Adrenal gland (tissue), 12 donors: ENCODE results near the gene CRACR2B. TPM values are rescaled to one million over a fixed set of nuclear protein-coding genes. Genes with fewer than 3 reads are reported as not detected.

Experiments used
- DNase-seq, 7 donors: peaks; one replicate each; pipeline ENCODE4 v3.0.0-alpha.2; 2019 to 2020
- H3K27ac ChIP-seq, 5 donors: fragments of 200-600 bp; sonication (generic) in 4 of 5; 1 replicate in 3 of 5; 2 replicates in 2 of 5; pipeline versions ENCODE4 v1.5.1 to v1.8.0; 2016 to 2020; ENCODE audit warnings: mild to moderate bottlenecking in 1 of 5
- H3K27me3 ChIP-seq: fragments of 200-600 bp; 2 replicates; pipeline ENCODE4 v1.8.0; 2021
- H3K36me3 ChIP-seq, 2 donors: fragments of 200-600 bp; replicated peaks in 1 of 2; 1 replicate in 1 of 2; 2 replicates in 1 of 2; pipeline versions ENCODE4 v1.5.1 to v1.8.0; 2018 to 2022
- H3K4me1 ChIP-seq, 2 donors: fragments of 200-600 bp; replicated peaks in 1 of 2; 1 replicate in 1 of 2; 2 replicates in 1 of 2; pipeline versions ENCODE4 v1.5.1 to v1.8.0; 2018 to 2021
- H3K4me3 ChIP-seq, 4 donors: fragments of 200-600 bp; sonication (generic) in 3 of 4; one replicate each; pipeline ENCODE4 v1.5.1; 2016 to 2018
- H3K9me3 ChIP-seq, 3 donors: fragments of 200-600 bp; sonication (generic) in 1 of 3; replicated peaks in 1 of 3; 1 replicate in 2 of 3; 2 replicates in 1 of 3; pipeline versions ENCODE4 v1.5.1 to v1.8.0; 2016 to 2021
- POLR2A ChIP-seq, 2 donors: fragments of 450-650 bp; IDR thresholded peaks; one replicate each; pipeline ENCODE4 v1.6.1; 2017; ENCODE audit warnings: antibody characterized with exemption in 2 of 2, mild to moderate bottlenecking in 2 of 2, moderate library complexity in 1 of 2
- WGBS, 4 donors: extraction: QIAGEN DNeasy Blood & Tissue Kit in 2 of 4; methylation state at CpG; one replicate each; pipeline versions ENCODE4 v1.1.5 to v1.1.7; 2013 to 2017; 5-methylcytosine and 5-hydroxymethylcytosine counted together
- intact Hi-C, 2 donors: fragments of 100-400 bp; cut with DNase I; formaldehyde crosslinking; loops; one replicate each; pipeline versions ENCODE4 v1.14.1 to v1.15.0; 2022 to 2023
- polyA plus RNA-seq, 3 donors: library from polyadenylated mRNA; stranded (reverse); fragments of 200-250 nt in 2 of 3; fragments of 350-450 nt in 1 of 3; fragmentation: Illumina TruSeq in 1 of 3; extraction: RNeasy Lipid Tissue Mini Kit (QIAGEN cat#74804) in 1 of 3; gene quantifications; one replicate each; pipeline ENCODE4 v1.2.3, GENCODE V29; 2013 to 2014
- total RNA-seq, 9 donors: library from RNA; depleted of rRNA in 4 of 9; stranded (reverse); fragments of >200 nt in 4 of 9; fragments of 120-200 nt in 1 of 9; fragmentation: NEBNext Ultra II Directional in 1 of 9; extraction: Animal tissue kit (Norgen Biotek cat#: 25700) in 1 of 9; gene quantifications; one replicate each; pipeline versions ENCODE4 v1.1.0 to v1.2.4, GENCODE V29; 2013 to 2023
- TF ChIP-seq, protein P1 (sequence below), 6 experiments: fragments of 450-650 bp in 4 of 6; fragments of 200-600 bp in 2 of 6; sonication (generic) in 1 of 6; IDR thresholded peaks; 1 replicate in 5 of 6; 2 replicates in 1 of 6; pipeline versions ENCODE4 v1.5.1 to v1.8.0; 2016 to 2021; ENCODE audit warnings: antibody characterized with exemption in 6 of 6, mild to moderate bottlenecking in 2 of 6, moderate library complexity in 1 of 6
- donor health status: healthy with polysubstance abuse.
- donor health status: Bipolar disorder and iron deficiency.
- donor health status: DM: yes; HTN: yes; CAD: no.
- donor health status: DM: no; HTN: no; CAD: no.
- donor health status: DM: no; HTN: no; CAD: no.
- donor health status: DM: yes; HTN: yes; CAD: no.

CRACR2B gene
- total and polyA plus RNA-seq, 12 donors, result 1.0 to 91.3 (median 15.6) TPM

- Histone ChIP-seq H3K4me1 (peaks cover 8 to 11% of the 10 kb centered on the region in 2 donors), H3K4me3 (no peak overlapping the region), H3K27me3 (peaks cover 12% of the 10 kb centered on the region), H3K36me3 (peaks cover 0 to 6% of the 10 kb centered on the region in 2 donors), H3K27ac (no peak overlapping the region), H3K9me3 (no peaks in the 10 kb centered on the region)
- TF ChIP-seq, protein P1, sequence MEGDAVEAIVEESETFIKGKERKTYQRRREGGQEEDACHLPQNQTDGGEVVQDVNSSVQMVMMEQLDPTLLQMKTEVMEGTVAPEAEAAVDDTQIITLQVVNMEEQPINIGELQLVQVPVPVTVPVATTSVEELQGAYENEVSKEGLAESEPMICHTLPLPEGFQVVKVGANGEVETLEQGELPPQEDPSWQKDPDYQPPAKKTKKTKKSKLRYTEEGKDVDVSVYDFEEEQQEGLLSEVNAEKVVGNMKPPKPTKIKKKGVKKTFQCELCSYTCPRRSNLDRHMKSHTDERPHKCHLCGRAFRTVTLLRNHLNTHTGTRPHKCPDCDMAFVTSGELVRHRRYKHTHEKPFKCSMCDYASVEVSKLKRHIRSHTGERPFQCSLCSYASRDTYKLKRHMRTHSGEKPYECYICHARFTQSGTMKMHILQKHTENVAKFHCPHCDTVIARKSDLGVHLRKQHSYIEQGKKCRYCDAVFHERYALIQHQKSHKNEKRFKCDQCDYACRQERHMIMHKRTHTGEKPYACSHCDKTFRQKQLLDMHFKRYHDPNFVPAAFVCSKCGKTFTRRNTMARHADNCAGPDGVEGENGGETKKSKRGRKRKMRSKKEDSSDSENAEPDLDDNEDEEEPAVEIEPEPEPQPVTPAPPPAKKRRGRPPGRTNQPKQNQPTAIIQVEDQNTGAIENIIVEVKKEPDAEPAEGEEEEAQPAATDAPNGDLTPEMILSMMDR (IDR thresholded peaks at IDR 0.05), result no peak
- TF ChIP-seq POLR2A (IDR thresholded peaks at IDR 0.05), result no peak
- intact Hi-C loops, result no loop called here
- DNase-seq, result no peak
- WGBS, 4 donors, result 74 to 88% (median 76%) methylated on average over 12 to 18 of the region's 18 CpGs
Observed at GRCh38 chr11:790721-791564, 36.8 kb upstream of the CRACR2B start.

DNA sequence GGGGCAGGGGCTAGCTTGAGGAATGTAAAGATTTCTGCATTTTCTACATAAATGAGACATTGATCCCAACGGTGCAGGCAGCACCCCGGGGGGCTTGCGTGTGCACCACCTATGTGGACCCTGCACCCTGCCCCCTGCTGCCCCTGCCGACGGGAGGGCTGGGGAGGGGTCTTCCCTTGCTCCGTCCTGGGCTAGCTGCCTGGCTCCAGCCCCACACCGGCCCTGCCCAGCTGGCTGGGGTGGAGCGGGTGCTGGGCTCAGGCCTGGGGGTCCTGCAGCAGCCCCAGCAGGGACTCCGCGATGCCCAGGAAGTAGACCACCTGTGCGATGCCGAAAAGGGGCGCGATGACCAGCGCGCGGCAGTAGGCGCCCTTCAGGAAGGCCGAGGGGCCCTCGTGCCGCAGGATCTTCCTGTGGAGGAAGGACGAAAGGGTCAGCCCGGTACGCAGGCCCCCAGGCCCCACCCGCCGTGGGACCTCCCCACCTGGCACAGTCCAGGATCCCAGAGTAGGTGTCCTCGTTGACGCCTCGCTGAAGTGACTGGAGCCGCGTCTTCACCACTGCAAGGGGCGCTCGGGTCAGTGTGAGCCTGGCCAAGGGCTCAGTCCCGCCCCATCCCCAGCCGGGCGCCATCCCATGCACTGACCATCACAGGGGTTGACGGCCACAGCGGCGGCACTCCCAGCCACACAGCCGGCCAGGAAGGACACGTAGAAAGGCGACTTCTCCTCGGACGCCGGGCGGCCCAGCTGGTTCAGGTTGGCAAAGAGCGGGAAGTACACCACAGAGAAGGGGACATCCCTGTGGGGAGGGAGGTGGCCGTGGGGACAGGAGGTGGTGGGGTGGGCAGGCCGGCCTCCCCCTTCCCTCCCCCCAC is 35.8 kb upstream of the CRACR2B start:
- H3K36me3 ChIP-seq, result peaks cover 0 to 6% of the 10 kb centered on the region in 2 donors
- H3K27ac ChIP-seq, result no peak overlapping the region
- H3K9me3 ChIP-seq, result no peaks in the 10 kb centered on the region
- no peak for DNase-seq
- intact Hi-C loops, result no loop called here
- no peak for TF ChIP-seq POLR2A (IDR thresholded peaks at IDR 0.05)
- TF ChIP-seq, protein P1 (IDR thresholded peaks at IDR 0.05), result no peak
- 94 to 96% (median 95%) methylated on average over 21 to 49 of the region's 49 CpGs for WGBS, 4 donors
- H3K27me3 ChIP-seq, result peaks cover 12% of the 10 kb centered on the region
- H3K4me1 ChIP-seq, result peaks cover 15 to 18% of the 10 kb centered on the region in 2 donors
- H3K4me3 ChIP-seq, result no peak overlapping the region

GRCh38 chr11:792535-792821 is 35.2 kb upstream of the CRACR2B start:
- H3K36me3 ChIP-seq, result peaks cover 0 to 6% of the 10 kb centered on the region in 2 donors
- H3K27ac ChIP-seq, result no peak overlapping the region
- H3K27me3 ChIP-seq, result peaks cover 10% of the 10 kb centered on the region
- 92 to 100% (median 93%) methylated on average over 3 to 15 of the region's 15 CpGs for WGBS, 4 donors
- peaks cover 20 to 22% of the 10 kb centered on the region in 2 donors for H3K4me1 ChIP-seq
- no peaks in the 10 kb centered on the region for H3K9me3 ChIP-seq
- no peak for DNase-seq
- H3K4me3 ChIP-seq, result no peak overlapping the region
- no peak for TF ChIP-seq POLR2A (IDR thresholded peaks at IDR 0.05)
- TF ChIP-seq, protein P1 (IDR thresholded peaks at IDR 0.05), result no peak
- intact Hi-C loops, result no loop called here

- Histone ChIP-seq H3K9me3 (no peaks in the 10 kb centered on the region), H3K27me3 (peaks cover 8% of the 10 kb centered on the region), H3K4me3 (no peak overlapping the region), H3K27ac (no peak overlapping the region), H3K36me3 (peaks cover 0 to 6% of the 10 kb centered on the region in 2 donors), H3K4me1 (peaks cover 20 to 23% of the 10 kb centered on the region in 2 donors)
- intact Hi-C loops, result no loop called here
- TF ChIP-seq, protein P1 (IDR thresholded peaks at IDR 0.05), result no peak
- TF ChIP-seq POLR2A (IDR thresholded peaks at IDR 0.05), result no peak
- DNase-seq, result no peak
- WGBS, 4 donors, result 84 to 95% (median 92%) methylated on average over 3 to 13 of the region's 13 CpGs
Observed at GRCh38 chr11:792873-793272, 34.8 kb upstream of the CRACR2B start.
